ENCODE data around the gene MDN1.
"Not testable (repeated sequence)": the region's sequence is repeated elsewhere in the genome, so short reads cannot be mapped to it uniquely, and the experiment has no call there.

Gene MDN1

DNA sequence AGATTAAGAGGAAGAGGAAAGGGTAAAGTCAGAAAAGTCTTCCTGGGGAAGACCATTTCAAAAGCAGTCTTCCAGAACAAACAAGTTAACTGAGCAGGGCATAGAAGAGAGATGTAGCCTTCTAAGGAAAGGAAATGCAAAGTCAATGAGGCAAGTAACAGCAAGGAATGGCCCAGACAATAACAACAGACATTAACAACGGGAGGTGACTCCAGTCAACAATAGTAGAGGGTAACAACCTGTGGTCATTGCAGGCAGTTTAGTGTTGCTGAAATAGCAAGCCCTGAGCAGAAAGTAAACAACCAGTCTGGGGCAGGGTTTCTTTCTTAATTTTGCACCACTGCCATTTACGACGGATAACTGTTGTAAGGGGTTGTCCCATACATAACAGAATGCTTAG is 2.1 kb downstream of the MDN1 start:
- in situ Hi-C loops (cut with HindIII; ENCODE audit: low sequenced_read_pairs), result no loop called here

DNA sequence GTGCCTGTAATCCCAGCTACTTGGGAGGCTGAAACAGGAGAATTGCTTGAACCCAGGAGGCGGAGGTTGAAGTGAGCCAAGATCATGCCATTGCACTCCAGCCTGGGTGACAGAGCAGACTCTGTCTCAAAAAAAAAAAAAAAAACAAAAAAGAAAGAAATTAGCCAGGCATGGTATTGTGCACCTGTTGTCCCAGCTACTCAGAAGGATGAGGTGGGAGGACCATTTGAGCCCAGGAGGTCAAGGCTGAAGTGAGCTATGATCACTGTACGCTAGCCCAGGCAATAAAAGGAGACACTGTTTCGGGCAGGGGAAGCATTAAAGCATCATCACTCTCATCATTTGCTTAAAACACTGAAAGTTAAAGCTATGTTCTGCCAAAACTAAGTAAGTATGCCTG is 6.2 kb downstream of the MDN1 start:
- in situ Hi-C loops (cut with HindIII; ENCODE audit: low sequenced_read_pairs), result loop anchor here (5.0 kb wide), 1 partner anchor 61 kb away; no protein-coding TSS in a partner anchor

DNA sequence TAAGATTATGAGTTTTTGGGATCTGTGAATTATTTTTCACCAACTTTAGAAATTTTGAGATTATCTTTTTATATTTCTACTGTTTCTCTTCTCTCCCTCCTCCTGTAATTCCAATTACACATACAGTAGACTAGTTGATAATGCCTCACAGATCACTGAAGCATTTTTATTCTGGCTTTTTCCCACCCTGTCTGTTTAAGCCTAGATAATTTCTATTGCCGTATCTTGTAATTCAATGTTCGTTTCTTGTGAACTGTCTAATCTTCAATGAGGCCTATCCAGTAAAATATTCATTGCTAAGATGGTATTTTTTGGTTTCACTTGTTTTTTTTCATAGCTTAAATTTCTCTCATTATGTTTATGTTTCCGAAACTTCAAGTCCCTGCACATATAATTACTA is 12.0 kb downstream of the MDN1 start:
- in situ Hi-C loops (cut with HindIII; ENCODE audit: low sequenced_read_pairs), result no loop called here

DNA sequence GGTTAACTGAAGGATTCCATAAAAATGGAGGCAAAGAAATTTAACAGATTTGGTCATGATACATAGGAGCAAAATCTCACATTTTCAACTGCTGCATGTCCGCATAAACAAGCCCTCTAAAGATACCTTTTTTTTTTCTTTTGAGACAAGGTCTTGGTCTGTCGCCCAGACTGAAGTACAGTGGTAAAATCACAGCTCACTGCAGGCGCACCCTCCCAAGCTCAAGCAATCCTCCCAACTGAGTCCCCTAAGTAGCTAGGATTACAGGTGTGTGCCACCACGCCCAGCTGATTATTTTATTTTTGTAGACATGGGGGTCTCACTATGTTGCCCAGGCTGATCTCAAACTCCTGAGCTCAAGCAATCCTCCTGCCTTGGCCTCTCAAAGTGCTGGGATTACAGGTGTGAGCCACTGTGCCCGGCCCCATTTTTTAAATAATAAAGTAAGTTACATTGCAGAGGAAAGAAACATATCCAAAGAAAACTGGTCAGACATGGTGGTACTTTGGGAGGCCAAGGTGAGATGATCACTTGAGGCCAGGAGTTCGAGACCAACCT is 13.7 kb downstream of the MDN1 start:
- in situ Hi-C loops (cut with HindIII; ENCODE audit: low sequenced_read_pairs), result no loop called here

DNA sequence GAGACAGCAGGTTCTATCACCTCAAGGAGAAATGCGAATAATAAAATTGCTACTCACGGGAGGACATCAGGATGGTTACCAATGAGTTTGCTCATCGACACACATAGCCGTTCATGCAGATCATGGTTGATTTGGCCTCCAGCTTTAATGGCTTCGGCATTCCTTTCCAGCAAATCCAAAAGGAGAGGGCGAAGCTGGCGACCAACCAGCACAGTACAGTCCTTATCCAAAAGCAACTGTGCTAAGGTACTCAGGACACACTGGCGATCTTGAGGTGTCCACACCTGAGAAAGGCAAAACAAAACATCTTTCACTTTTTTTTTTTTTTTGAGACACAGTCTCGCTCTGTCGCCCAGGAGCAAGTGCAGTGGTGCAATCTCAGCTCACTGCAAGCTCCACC is 16.3 kb downstream of the MDN1 start:
- in situ Hi-C loops (cut with HindIII; ENCODE audit: low sequenced_read_pairs), result no loop called here

DNA sequence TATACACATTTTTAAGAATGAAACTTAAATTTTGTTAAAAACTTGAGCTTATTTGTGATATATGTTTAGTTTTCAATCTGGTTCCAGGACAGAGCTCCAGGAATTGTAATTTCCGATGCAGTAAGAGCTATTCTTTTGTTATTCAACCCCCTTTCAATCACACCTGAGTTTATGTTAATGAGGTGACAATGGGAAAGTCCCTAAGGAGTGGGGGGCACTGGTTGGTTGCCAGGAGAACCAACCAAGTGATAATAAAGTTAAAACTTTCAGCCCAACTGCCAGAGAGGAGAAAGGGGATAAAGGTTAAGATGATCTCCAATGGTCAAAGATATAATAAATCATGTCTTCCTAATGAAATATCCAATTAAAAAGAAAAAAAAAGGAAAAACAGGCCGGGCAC is 19.8 kb downstream of the MDN1 start:
- in situ Hi-C loops (cut with HindIII; ENCODE audit: low sequenced_read_pairs), result no loop called here

DNA sequence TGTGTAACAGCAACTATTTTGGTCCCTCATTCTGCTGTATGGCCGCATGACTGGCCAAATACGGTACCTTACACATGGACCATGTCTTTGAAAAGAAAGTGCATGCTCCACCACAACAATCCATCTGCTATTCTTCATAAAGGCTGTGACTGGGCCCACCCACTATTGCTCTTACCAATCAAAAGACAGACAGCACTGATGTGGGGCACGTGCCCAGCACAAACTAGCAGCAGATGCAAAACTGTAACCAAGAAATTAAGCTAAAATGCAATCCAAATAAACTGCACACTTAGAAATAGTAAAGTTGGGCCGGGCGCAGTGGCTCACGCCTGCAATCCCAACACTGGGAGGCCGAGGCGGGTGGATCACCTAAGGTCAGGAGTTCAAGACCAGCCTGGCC is 20.5 kb downstream of the MDN1 start:
- in situ Hi-C loops (cut with HindIII; ENCODE audit: low sequenced_read_pairs), result no loop called here

DNA sequence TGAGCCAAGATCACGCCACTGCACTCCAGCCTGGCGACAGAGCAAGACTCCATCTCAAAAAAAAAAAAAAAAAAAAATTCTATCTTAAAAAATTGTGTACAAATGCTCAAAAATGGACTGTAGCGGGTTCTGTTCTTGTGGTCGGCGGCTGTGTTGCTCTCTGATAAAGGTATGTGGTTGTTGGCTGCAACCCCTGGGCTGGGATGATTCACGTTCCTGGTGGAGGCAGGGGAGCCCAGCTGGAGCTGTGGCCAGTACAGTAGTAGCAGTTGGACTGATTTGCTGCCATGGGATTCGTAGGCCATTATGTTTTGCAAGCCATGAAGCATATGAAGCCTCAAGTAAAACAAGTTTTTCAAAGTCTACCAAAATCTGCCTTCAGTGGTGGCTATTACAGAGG is 22.3 kb downstream of the MDN1 start:
- in situ Hi-C loops (cut with HindIII; ENCODE audit: low sequenced_read_pairs), result no loop called here

DNA sequence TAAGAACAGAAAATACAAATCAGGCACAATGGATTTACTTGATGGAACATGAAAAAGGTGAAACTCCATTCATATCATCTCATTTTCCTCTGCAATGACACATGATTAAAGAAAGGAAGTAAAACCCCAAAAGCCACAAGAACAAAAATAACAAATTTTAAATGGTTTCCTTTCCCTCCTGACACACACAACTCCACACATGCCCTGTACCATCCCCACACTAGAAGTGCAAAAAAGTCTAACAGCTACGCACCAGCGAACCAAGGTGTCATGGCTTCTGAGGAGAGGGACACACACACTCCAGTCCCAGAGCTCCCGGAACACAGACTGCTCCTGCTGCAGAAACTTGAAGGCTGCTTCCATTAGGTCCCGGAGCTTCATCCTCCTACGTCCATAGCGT is 25.3 kb downstream of the MDN1 start:
- in situ Hi-C loops (cut with HindIII; ENCODE audit: low sequenced_read_pairs), result no loop called here

DNA sequence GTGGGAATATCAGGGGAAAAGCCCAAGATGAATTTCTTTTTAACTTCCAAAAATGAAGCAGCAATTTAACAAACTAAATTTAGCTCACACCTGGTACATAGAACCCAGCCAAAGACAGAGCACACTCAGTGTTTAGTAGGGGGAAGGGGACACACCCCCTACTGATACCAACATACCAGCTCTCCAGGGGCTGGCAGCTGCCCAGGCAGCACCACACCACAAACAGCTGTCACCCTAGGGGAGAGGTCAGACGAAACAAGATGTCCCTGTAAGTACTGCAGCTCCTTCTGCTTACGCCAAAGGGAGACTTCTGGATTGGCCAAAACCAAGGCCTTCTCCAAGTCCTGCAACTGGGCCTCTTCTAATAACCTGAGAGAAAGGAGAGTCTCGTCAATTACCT is 26.0 kb downstream of the MDN1 start:
- in situ Hi-C loops (cut with HindIII; ENCODE audit: low sequenced_read_pairs), result no loop called here

DNA sequence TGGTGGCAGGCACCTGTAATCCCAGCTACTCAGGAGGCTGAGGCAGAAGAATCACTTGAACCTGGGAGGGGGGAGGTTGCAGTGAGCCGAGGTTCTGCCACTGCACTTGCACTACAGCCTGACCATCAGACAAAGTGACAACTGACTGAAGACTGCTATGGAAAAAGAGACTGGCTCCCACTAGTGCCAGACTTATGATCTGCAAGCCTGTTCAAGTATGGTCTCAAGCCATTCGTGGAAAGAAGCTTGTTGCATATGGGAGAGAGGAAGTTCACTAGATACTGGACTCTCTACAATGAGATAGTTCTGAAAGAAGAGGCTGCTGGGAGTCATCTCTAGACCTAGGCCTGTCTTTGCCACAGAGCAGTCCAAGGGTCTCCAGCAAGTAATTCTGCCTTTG is 26.7 kb downstream of the MDN1 start:
- in situ Hi-C loops (cut with HindIII; ENCODE audit: low sequenced_read_pairs), result no loop called here

DNA sequence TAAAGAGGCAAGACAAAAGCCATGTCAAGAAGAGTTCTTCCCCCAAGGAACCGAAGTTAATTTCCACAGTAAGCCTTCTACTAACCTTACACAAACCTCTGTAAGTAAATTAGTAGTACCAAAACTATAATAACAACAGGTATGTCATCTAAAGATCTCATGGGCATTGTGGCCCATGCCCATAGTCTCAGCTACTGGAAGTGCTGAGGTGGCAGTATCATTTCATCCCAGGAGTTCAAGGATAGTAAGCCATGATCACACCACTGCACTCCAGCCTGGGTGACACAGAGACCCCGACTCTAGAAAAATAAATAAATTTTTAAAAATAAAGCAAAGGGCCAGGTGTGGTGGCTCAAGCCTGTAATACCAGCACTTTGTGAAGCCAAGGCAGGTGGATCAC is 29.2 kb downstream of the MDN1 start:
- in situ Hi-C loops (cut with HindIII; ENCODE audit: low sequenced_read_pairs), result no loop called here

DNA sequence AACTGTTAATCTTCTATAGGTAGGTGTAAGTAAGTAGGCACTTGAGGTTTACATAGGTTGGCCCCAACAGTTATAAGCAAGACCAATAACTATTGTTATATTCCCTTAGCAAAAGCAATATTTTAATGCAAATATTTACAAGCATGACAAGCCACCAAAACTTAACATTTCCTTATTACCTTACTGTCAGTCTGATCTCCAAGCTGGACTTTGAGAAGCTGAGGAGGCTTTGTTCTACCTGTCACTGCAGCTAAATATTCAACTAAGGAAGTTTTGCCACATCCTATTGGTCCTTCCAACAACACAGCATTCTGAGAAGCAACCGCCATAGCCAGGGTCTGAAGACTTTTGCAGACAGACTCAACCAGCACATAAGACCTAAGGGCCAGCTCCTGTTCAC is 29.6 kb downstream of the MDN1 start:
- in situ Hi-C loops (cut with HindIII; ENCODE audit: low sequenced_read_pairs), result no loop called here

DNA sequence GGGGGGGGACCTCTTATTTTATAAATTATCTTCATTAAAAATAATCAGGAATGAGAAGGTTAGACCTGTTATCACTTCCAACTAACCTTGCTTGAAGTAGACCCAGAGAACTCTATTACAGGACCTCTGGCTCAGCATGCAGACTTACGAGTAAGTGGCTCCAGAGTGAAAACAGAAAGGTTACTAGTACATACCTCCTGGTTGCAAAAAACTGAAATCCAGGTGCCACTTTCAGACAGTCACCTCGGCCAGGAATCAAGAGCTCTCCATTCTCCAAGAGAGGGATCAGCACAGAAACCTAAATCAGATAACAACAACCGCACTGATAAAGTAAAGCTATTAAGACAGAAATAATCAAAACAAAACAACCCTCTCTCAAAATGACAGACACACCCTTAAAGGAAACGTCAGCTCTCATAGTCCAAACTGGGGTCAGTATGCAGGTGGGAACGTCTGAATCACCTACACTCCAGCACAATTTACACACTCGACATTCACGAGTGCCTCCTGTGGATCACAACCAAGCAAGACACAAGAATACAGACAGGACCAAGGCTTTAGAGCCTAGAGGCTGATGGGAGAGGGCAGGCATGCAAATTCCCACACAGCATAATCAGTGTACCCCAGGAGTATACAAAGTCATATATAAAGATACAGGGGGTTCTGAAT is 31.8 kb downstream of the MDN1 start:
- in situ Hi-C loops (cut with HindIII; ENCODE audit: low sequenced_read_pairs), result no loop called here

DNA sequence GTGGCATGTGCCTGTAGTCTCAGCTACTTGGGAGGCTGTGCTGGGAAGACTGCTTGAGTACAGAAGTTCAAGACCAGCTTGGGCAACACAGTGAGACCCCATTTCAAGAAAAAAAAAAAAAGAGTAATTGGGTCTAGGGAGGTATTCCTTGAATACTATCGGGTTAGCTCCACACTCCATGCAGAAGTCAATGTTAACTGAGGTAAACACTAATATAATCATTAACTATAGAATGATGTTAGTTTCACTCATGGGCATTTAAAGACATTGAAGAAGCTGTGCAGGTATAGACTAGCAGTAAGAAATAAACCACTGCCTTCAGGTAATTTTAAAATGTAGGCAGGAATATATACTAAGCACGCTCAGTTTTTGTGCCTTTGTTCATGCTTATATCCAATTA is 32.6 kb downstream of the MDN1 start:
- in situ Hi-C loops (cut with HindIII; ENCODE audit: low sequenced_read_pairs), result no loop called here

DNA sequence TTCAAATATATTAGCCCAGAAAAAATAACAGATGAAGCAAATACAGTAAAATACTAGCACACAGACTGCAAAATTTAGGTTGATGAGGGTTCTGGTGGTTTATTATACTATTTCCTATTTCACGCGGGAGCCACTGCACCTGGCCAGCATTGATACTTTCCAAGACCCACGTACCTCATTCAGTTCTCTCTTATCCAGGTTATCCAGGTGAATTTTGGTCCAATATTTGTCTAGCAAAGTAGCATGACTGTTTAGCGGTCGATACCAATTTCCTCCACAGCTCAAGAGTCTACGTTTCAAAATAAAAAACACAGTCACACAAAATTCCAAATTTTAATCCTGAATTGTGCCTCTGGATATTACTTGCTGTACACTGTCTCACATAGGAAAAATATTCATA is 34.8 kb downstream of the MDN1 start:
- in situ Hi-C loops (cut with HindIII; ENCODE audit: low sequenced_read_pairs), result no loop called here

DNA sequence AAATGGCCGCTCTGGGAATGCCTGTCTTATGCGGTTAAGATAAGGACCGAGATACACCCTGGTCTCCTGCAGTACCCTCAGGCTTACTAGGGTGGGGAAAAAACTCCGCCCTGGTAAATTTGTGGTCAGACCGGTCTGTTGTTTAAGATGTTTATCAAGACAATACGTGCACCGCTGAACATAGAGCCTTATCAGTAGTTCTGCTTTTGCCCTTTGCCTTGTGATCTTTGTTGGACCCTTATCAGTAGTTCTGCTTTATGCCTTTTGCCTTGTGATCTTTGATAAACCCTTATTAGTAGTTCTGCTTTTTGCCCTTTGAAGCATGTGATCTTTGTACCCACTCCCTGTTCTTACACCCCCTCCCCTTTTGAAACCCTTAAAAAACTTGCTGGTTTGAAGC is 36.3 kb downstream of the MDN1 start:
- in situ Hi-C loops (cut with HindIII; ENCODE audit: low sequenced_read_pairs), result not testable (repeated sequence)

DNA sequence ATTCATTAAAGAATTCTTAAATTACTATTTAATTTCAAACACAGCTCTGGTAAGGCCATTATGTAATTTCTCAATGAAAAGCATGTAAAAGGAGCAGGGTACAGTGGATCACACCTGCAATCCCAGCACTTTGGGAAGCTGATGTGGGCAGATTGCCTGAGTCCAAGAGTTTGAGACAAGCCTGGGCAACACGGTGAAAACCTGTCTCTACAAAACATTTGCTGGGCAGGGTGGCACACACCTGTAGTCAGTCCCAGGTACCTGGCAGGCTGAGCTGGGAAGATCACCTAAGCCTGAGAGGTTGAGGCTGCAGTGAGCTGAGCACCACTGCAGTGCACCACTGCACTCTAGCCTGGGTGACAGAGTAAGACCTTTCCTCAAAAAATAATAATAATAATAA is 37.4 kb downstream of the MDN1 start:
- in situ Hi-C loops (cut with HindIII; ENCODE audit: low sequenced_read_pairs), result no loop called here

DNA sequence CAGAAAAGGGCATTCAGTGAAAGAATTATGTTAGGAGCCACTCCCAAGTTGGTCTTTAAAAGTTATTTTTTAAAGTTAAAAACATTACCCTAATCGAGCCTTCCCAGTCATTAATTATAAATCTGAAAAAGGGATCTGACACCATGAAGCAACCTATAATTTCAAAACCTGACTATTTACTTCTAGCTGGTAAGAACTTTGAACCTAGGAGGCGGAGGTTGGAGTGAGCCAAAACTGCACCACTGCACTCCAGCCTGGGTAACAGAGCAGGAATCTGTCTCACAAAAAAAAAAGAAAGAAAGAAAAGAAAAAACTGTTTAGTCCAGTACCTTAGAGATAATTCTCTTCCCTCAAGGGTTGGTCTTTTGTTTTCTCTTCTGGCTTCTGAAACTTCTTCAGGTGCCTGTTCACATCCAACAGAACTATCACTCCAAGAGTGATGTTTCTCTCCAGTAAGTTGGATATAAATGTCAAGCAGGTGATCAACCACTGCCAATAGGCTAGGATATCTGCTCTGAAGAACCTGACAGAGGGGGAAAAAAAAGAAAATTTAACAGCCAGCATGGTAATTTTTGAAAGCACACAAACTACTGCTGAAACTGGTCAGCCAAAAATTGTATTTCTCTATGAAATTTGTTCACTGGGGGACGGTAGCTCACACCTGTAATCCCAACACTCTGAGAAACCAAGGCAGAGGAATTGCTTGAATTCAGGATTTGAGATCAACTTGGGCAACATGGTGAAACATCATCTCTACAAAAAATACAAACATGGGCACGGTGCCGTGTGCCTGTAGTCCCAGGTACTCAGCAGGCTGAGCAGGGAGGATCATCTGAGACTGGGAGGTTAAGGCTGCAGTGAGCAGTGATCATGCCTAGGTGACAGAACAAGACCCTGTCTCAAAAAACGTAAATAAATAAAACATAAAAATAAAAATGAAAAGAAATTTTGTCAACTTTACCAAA is 38.2 kb downstream of the MDN1 start:
- in situ Hi-C loops (cut with HindIII; ENCODE audit: low sequenced_read_pairs), result no loop called here

DNA sequence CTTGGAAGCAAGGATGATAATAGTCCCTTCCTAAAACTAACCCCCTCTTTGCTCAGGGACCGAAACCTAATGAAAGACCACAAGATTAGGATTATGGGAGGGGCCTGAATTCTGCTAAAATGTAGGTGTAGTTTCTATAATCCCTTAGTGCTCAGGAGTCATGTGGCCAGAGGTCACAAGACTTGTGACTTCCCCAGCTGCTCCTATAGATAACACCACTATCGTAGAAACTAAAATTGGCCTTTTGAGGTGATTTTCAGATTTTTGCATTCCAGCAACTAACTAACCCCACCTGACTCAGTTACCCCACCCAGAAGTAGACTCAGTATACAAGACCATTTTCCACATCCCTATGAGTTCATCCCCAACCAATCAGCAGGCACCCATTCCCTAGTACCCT is 42.1 kb downstream of the MDN1 start:
- in situ Hi-C loops (cut with HindIII; ENCODE audit: low sequenced_read_pairs), result no loop called here

DNA sequence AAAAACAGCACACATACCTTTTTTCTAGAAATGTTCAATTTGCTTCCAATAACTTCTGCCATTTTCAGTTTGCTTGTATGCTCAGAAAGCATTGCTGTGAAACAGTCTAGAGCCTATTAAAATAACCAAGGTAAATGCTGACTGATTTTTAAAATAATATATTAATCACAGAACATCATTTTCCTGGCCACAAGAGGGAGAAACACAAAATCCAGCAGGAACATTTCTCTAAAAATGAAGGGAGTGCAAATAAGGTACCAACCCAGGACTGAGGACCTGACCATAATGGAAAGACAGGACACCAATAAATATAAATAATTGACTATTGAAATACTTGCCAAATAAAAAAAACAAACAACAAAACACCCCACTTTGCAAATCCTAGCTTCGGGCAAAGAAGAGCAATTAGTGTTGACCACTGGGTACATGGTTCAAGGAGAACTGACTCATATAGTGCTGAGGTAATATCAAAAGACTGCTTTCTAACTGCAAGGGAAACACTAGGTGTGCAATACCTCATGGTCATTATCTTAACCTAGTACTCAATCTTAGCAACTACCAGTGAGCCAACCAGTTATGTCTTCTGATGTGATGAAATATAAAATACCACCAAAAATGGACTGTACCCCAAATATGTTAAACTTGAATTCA is 42.9 kb downstream of the MDN1 start:
- in situ Hi-C loops (cut with HindIII; ENCODE audit: low sequenced_read_pairs), result no loop called here

DNA sequence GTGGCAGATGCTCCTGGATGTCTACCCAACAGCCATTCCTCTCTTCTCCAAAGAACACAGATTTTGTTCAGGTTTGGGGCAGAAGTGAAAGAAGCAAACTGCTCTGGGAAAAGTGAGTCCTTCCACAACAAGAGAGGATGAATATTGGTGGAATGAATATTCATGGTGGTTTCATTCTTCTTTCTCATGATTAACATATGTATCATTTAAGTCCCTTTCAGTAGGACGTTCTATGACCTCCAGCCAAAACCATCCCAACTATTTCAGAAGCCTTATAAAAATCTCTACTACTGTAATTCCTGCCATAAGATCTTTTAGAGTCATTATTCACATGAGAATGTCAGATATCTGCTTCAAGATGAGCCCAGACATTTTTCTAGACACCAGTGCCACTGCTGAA is 44.4 kb downstream of the MDN1 start:
- in situ Hi-C loops (cut with HindIII; ENCODE audit: low sequenced_read_pairs), result no loop called here

All from endothelial cell of hepatic sinusoid (primary cell).